ENCODE measurements around the gene TMEM229B. TPM values are rescaled to one million over a fixed set of nuclear protein-coding genes. Genes with fewer than 3 reads are reported as not detected.

Gene TMEM229B
- total RNA-seq, 4 donors from 2014 or later, result 2.7 to 6.1 (median 5.7) TPM; not detected in 1

DNA sequence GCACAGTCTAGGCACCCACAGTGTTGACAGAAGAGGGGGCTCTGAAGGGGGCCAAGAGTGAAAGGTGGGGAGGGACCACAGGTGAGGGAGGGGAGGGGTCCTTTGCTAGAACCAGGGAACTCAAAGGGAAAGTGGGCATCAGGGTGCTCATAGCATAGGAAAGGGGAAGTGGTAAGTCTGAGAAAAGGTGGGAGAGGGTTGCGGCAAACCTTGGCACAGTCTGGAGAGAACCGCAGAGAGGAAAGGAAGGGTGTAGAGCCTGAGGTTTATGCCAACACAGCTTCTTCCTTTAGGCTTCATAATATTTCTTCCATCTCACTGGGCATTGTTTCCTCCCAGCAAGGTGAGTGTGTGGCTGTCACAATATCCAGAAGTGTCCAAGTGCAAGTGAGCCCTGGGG, 65.1 kb downstream of the TMEM229B start:
- Histone ChIP-seq H3K4me1 (peaks cover 0 to 7% (median 0%) of the 10 kb centered on the region in 4 donors), H3K27ac (no peak overlapping the region), H3K27me3 (peaks cover 0 to 5% of the 10 kb centered on the region in 2 donors), H3K4me3 (no peak overlapping the region), H3K9me3 (no peaks in the 10 kb centered on the region), H3K36me3 (no peaks in the 10 kb centered on the region)
- WGBS, 2 donors, result 68 to 86% methylated on average over 2 of the region's 2 CpGs
- TF ChIP-seq POLR2A (IDR thresholded peaks at IDR 0.05), result no peak
- TF ChIP-seq EP300 (IDR thresholded peaks at IDR 0.05), result no peak
- TF ChIP-seq, protein P1, sequence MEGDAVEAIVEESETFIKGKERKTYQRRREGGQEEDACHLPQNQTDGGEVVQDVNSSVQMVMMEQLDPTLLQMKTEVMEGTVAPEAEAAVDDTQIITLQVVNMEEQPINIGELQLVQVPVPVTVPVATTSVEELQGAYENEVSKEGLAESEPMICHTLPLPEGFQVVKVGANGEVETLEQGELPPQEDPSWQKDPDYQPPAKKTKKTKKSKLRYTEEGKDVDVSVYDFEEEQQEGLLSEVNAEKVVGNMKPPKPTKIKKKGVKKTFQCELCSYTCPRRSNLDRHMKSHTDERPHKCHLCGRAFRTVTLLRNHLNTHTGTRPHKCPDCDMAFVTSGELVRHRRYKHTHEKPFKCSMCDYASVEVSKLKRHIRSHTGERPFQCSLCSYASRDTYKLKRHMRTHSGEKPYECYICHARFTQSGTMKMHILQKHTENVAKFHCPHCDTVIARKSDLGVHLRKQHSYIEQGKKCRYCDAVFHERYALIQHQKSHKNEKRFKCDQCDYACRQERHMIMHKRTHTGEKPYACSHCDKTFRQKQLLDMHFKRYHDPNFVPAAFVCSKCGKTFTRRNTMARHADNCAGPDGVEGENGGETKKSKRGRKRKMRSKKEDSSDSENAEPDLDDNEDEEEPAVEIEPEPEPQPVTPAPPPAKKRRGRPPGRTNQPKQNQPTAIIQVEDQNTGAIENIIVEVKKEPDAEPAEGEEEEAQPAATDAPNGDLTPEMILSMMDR (IDR thresholded peaks at IDR 0.05), result no peak
- DNase-seq (ENCODE audit: low spot score in 2 of 2), result no peak

DNA sequence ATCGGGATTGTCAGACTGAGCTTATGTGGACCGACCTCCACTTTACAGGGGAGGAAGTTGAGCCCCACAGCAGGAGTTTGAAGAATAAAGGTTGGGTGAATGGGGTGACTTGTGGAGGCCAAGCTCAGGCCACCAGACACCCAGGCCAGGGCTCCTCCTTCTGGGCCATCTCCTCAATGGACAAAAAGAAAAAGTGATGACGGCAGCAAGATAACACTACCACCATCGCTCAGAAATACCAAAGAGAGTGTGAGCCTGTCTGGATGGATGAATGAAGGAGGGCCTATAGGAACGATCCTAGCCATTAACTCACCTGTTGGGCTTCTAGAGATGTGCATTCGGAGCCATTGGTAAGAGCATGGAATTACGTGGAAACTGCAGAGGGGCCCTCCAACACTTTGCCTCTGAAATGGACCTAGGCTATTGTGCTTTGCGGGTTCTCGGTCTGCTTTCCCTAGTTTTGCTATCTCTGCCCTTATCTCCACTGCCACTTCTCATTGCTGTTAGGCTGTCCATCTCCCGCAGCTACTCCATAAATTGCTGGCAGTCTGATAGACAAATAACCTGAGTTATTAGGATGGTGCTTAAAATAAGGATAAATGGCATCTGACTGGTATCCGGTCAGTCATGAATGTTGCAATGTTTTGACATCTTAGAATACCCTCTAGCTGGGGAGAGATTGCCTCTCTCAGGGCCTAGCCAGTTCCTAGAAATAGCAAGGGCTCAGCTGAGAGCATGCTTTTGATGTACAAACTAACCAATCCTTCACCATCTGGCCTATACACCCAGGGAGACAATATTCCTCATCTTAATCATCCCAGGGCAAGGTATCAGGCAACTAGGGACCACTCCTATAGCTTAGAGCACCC, 66.9 kb downstream of the TMEM229B start:
- no peak for DNase-seq (ENCODE audit: low spot score in 2 of 2)
- 89% methylated on average over 11 of the region's 11 CpGs for WGBS, 2 donors

More for the DNA sequence above, 66.9 kb downstream of the TMEM229B start:
- H3K36me3 ChIP-seq, result no peaks in the 10 kb centered on the region
- TF ChIP-seq EP300 (IDR thresholded peaks at IDR 0.05), result no peak
- TF ChIP-seq POLR2A (IDR thresholded peaks at IDR 0.05), result no peak
- H3K27me3 ChIP-seq, result peaks cover 0 to 5% of the 10 kb centered on the region in 2 donors
- no peak overlapping the region for H3K27ac ChIP-seq
- H3K4me1 ChIP-seq, result no peaks in the 10 kb centered on the region
- no peaks in the 10 kb centered on the region for H3K9me3 ChIP-seq
- H3K4me3 ChIP-seq, result no peak overlapping the region

Small RNA genes within 50 kb of the gene (small RNA-seq; reads per million reads assigned to genes)
- not detected for gene MIR5694

Other genes with a start within 250 kb of the TMEM229B start
- gene PALS1, start 247.3 kb downstream of the TMEM229B start, total RNA-seq, result 10 to 100 TPM; 20.1 to 24.6 (median 22.9) TPM
- 10 to 100 TPM; 49.6 to 91.5 (median 57.6) TPM for gene ATP6V1D, start 128.9 kb downstream of the TMEM229B start, total RNA-seq
- 10 to 100 TPM; 34.8 to 71.9 (median 61.3) TPM for gene EIF2S1, start 128.4 kb downstream of the TMEM229B start, total RNA-seq
- 1 to 10 TPM in 1 of 4 donors, under 1 TPM in 1, not detected in 2; 0.39 to 1.2 TPM for gene PLEK2, start 76.6 kb downstream of the TMEM229B start, total RNA-seq
- gene PLEKHH1, start 44.6 kb upstream of the TMEM229B start, total RNA-seq, result 10 to 100 TPM in 1 of 4 donors, 1 to 10 TPM in 3; 2.4 to 10.2 (median 4.6) TPM
- 10 to 100 TPM; 19.2 to 48.8 (median 23.8) TPM for gene PIGH, start 111.5 kb upstream of the TMEM229B start, total RNA-seq
- gene ARG2, start 131.2 kb upstream of the TMEM229B start, total RNA-seq, result 10 to 100 TPM in 1 of 4 donors, 1 to 10 TPM in 2, under 1 TPM in 1; 0.44 to 21.3 (median 2.6) TPM
- 100 to 1,000 TPM in 3 of 4 donors, 10 to 100 TPM in 1; 66.1 to 123 (median 103) TPM for gene VTI1B, start 185.9 kb upstream of the TMEM229B start, total RNA-seq
- gene RDH11, start 207.0 kb upstream of the TMEM229B start, total RNA-seq, result 10 to 100 TPM; 24.0 to 48.8 (median 34.9) TPM
- not detected for gene RDH12, start 213.2 kb upstream of the TMEM229B start, total RNA-seq